GM18519 (cell line): ENCODE data around the gene EIF2AK3.
"Not testable (repeated sequence)": the region's sequence is repeated elsewhere in the genome, so short reads cannot be mapped to it uniquely, and the experiment has no call there.

Experiments
- ATAC-seq: cut with Tn5 transposase; IDR thresholded peaks from one replicate; pipeline ENCODE4 v1.9.1; 2021; ENCODE audit warnings: mild to moderate bottlenecking, moderate library complexity; ENCODE audit not compliant: unreplicated experiment, low FRiP score

The EIF2AK3 gene

GRCh38 chr2:88549616-88550292 lies 77.5 kb downstream of the EIF2AK3 start:
- no peak for ATAC-seq

- ATAC-seq, result not testable (repeated sequence)
Measured at GRCh38 chr2:88546291-88546690, 81.0 kb downstream of the EIF2AK3 start.

GRCh38 chr2:88545118-88545517 lies 82.1 kb downstream of the EIF2AK3 start:
- ATAC-seq, result no peak

GRCh38 chr2:88543541-88544057 lies 83.7 kb downstream of the EIF2AK3 start:
- ATAC-seq, result no peak

GRCh38 chr2:88542668-88543067 lies 84.6 kb downstream of the EIF2AK3 start:
- ATAC-seq, result no peak

GRCh38 chr2:88540346-88540745 lies 86.9 kb downstream of the EIF2AK3 start:
- ATAC-seq, result no peak

GRCh38 chr2:88538362-88538917 lies 88.8 kb downstream of the EIF2AK3 start:
- no peak for ATAC-seq

DNA sequence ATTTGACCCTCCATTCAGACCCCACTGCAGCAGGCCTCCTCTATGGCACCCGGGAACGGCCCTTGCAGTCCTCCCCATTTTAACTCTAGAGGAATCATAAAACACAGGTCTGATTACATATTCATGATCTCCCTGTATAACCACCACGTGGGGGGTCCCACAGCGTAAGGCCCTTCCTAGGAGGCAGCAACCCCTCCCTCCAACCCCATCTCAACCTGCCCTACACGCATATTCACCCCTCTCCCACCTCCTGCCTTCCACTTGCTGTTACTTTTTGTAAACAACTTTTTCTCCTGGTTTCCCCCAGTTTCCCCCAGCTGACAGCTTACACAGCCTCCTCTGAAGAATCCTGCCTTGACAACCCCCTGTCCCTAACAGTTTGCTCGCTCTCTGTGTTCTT lies 89.6 kb downstream of the EIF2AK3 start:
- ATAC-seq, result no peak

DNA sequence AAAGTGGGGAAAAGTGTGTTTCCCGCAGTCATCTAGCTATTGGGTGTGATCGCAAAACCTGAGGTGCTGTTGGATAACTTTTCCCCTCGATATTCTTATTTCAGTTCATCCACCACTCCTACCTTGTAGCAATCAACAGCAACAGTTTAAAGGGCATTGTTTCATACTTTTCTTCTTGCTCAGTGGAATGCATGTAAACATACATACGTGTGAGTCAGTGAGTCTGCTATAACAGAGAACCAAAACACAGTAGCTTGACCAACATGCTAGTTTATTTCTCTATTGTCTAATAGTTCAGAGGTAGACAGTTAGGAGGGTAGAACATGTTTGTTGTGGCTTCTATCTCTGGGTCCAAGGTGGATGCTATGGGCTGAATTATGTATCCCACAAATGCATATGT lies 97.2 kb downstream of the EIF2AK3 start:
- no peak for ATAC-seq

GRCh38 chr2:88521445-88522073 lies 105.7 kb downstream of the EIF2AK3 start:
- ATAC-seq, result no peak

- ATAC-seq, result no peak
Measured at GRCh38 chr2:88517759-88518201, 109.5 kb downstream of the EIF2AK3 start.
